CMK (cell line): ENCODE measurements around the gene TNFRSF19.

Experiments
- DNase-seq: peaks from one replicate; pipeline ENCODE4 v3.0.0-alpha.2; 2010; ENCODE audit warnings: low read depth

TNFRSF19 gene

DNA sequence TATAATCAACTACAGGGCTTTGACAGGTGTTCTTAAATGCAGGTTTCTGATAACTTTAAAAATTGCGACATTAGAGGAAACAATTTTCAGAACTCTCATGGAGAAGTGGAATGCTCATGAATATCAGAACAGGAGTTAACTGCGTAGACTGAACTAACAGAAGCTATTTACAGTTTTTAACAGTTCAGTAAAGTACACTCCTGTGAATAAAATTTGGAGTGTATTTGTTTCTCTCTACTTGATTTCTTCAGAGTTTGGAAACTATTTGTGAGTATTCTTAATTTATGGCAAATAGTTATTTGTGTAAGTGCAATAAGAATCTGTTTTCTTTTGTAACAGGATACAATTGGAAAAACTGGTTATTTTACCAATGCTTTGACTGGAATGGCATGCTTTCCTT is 114.4 kb downstream of the TNFRSF19 start:
- no peak for DNase-seq

DNA sequence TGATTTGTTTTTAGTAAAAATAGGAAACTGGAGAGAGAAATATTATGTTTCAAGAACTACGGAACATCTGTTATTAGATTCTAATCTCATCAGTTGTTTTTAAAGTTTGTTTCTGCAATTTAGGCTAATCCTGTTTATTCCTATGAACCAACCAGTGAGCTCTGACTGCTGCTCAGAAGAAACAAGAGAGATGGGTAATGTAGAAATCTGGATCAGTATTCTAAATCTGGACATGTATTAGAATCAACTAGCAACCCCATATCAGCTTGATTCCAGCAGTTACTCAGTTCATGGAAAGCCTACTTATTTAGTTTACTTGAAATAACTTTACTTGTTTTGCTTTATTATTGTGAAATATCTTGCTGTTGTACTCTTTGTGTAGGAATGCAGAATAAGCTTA is 115.2 kb downstream of the TNFRSF19 start:
- DNase-seq: no peak

DNA sequence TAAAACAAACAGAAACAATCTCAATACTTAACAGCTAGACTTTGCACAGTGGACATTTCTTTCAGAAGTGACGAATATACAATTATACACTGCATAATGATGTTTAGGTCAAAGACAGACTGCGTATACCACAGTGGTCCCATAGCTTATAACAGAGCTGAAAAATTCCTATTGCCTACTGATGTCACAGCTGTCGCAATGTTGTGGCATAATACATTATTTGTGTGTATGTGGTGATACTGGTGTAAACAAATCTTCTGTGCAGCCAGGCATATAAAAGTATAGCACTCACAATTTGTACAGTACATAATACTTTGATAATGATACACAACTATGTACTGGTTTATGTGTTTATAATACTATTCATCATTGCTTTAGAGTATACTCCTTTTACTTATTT is 116.7 kb downstream of the TNFRSF19 start:
- DNase-seq: no peak

DNA sequence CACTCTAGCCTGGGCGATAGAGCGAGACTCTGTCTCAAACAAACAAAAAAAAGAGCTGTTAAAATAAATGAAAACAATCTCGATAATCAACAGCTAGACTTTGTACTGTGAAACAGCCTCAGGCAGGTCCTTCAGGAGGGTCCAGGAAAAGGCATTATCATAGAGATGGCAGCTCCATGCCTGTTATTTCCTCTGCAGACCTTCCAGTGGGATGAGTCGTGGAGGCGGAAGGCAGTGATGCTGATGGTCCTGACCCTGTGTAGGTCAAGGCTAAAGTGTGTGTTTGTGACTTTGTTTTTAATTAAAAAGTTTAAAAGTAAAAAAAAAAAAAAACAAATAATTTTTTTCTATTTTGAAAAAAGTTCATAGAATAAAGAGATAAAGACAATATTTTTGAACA is 117.4 kb downstream of the TNFRSF19 start:
- no peak for DNase-seq

DNA sequence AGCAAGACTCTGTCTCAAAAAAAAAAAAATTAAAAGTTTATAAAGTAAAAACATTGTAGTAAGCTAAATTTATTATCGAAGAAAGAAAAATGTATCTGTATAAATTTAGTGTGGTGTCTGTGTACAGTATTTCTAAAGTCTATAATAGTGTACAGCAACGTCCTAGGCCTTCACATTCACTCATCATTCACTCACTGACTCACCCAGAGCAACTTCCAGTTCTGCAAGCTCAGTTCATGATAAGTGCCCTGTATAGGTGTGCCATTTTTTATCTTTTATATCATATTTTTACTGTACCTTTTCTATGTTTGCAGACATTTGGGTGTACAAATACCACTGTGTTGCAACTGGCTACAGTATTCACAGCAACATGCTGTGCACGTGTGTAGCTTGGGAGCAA is 118.1 kb downstream of the TNFRSF19 start:
- DNase-seq: no peak

DNA sequence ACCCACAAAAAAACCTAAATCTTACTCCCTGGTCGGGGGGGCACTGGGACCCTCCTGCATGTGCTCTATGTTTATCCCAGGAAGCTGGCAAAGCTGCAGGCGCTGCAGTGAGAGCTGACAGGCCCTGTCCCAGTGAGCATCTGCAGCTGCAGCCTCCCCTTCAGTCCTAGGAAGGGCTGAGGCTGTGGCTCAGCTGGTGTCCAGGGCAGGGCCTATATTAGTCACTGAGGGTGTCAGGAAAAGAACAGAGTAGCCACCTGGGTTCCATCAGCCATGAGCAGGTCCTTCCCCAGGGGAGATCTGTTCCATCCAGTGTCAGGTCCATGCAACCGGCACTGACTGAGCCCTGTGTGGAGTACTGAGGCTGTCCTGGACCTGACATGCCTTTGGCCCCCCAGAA is 120.5 kb downstream of the TNFRSF19 start:
- no peak for DNase-seq

DNA sequence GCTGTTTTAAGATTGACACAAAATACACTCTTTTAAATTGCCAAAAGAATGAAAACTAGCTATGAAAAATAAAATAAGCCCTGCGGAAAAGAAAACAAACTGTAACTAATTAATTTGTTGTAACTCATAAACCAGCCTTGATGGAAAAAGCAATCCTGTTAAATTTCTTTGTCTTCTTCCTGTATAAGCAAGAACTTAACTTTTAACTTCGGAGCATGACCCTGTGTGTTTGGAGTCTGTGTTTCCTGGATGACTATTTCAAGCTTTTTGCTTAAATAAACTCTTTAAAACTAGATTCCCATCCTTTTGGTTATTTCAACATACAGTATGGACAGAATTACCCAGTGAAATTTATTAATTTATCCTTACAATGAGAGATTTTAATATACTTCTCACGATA is 122.6 kb downstream of the TNFRSF19 start:
- DNase-seq: no peak

DNA sequence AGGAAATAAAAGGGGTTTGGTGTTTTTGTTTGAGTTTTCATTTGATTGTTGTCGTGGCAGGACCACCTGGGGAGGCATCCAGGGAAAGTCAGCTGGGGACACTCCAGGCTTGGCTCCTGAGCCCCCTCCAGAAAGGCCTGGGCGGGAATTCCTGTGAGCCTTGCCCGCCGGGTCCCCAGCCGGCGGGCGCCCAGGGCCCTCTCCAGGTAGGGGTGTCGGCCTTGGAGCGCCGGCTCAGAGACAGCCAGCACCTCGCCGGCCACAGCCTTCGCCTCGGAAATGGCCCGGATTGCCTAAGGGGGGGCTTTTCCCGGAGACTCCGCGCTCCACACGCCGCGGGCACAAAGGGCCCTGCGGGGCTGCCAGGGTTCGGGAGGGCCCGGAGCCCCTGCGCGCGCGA is 125.0 kb downstream of the TNFRSF19 start:
- no peak for DNase-seq

DNA sequence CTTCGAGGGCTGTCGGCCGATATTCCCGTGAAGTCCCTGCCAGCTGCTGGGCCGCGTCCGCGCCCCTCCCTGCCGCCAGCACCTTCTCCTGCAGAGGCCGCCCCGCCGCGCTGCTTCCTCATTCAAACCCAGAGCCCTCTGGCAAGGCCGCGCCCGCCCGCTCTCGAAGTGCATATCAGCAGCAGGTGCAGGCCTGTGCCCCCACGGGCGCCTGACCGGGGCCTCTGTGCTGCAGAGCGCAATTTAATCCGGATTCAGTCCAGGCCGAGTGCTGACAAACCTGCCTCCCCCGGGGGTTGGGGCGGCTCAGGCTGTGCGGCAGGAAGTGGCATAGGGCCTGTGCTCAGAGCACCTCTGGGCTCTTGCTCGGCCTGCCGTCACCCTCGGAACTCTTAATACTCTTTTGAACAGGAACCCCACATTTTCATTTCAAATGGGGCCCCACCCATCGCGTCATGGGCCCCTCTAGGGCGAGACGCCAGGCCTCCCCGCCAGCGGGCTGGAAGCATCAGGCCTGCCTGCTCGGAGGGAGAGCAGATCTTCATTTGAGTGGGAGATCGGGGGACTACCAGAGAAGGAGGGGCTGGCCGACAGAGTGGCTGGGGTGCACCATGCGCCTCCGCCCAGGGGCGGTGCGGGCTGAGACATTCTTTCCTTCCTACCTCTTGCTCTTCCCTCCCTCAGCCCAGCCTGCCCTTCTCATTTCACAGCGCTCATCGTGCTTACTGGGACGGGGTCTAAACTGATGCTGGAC is 125.7 kb downstream of the TNFRSF19 start:
- DNase-seq: no peak

DNA sequence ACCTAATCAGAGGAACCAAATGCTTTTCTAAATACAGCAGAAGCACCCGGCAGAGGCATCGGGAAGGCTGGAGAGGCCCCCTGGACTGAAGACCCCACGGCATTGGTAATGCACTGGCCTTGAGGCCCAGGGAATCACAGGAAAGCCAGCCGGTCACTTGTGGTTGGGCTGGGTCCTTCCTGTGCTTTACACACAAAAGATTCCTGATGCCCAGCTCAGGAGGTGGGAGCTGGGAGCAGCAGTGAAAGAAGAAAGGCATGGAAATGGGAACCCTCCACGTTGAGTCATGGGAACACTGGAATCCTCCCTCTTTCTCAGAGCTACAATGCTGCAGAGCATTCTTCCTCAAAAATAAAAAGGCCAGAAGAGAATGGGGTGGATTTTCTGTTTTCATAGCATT is 126.4 kb downstream of the TNFRSF19 start:
- no peak for DNase-seq

DNA sequence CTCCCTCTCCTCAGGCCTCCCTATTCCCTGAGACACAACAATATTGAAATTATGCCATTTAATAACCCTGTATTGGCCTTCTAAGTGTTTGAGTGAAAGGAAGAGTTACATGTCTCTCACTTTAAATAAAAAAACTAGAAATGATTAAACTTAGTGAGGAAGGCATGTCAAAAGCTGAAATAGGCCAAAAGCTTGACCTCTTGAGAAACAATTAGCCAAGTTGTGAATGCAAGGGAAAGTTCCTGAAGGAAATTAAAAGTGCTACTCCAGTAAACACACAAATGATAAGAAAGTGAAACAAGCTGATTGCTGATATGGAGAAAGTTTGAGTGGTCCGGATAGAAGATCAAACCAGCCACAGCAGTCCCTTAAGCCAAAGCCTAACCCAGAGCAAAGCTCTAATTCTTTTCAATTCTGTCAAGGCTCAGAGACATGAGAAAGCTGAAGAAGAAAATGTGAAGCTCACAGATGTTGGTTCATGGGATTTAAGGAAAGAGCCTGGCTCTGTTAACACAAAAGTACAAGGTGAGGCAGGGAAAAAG is 127.6 kb downstream of the TNFRSF19 start:
- DNase-seq: no peak

DNA sequence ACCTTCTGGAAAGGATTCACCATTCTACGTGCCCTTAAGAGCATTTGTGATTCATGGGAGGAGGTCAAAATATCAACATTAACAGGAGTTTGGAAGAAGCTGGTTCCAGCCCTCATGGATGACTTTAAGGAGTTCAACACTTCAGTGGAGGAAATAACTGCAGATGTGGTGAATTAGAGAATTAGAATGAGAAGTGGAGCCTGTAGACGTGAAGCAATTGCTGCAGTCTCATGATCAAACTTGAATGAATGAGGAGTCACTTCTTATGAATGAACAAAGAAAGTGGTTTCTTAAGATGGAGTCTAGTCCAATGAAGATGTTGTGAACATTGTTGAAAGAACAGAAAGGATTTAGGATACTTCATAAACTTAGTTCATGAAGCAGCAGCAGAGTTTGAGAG is 129.1 kb downstream of the TNFRSF19 start:
- no peak for DNase-seq

DNA sequence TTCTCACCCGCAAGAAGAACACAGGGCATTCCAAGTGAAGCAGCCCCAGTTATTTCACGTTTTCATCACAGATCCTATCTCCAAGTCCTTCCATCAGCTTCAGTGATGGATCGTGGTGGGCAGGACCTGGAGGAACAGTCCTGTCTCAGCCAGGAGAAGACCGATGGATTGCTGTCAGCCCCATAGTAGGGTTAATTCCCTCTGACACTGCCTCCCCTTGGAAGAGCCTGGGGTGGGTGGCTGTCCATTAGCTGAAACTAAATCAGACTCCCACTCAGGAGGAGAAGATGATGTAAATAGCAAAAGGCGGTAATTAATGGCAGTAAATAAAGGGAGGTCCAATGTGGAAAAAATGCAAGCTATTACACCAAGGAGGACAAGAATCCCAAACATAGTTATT is 131.0 kb downstream of the TNFRSF19 start:
- DNase-seq: no peak

DNA sequence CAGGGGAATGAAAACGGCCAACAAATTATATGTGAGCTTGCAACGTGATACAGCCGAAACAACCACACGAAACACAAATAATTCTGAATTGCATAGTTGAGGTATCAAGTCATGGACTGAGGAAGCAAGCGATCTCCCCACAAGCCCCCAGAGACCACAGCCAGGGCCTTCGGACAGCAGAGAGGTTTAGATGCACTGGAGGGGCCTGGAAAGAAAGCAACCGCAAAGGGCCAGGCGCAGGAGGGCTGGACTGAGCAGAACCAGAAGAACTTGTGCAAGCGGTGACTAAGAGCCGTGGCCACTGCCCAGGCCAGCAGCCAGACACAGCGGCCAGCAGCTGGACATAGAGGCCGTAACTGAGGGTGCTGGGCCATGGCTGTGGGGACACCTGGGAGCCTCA is 131.4 kb downstream of the TNFRSF19 start:
- DNase-seq: no peak

DNA sequence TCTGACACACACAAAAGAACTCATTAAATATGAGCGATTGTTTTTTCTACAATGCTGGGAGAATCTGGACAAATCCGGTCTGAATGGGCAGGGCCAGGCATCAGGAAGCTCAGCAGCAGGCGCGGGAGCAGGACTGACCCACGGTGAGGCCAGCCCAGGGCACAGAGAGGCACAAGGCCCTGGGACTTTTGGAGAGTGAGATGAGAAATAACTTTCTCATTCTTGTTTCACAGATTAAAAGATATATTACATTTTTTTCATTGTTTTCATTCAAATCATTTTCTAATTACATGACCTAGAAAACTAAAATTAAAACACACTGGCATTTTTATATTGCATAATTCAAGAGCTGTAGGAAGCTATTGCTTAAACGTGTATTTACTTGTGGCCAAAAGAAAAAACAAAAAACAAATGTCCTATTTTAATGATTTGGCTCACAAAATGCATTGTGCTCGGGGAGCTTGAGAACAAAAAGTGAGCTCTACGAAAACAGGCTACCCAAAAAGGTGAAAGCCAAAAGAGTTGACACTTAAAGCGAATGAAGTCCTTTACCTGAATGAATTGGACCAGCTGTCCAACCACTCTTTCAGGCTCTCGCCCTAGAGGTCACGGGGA is 133.1 kb downstream of the TNFRSF19 start:
- no peak for DNase-seq

DNA sequence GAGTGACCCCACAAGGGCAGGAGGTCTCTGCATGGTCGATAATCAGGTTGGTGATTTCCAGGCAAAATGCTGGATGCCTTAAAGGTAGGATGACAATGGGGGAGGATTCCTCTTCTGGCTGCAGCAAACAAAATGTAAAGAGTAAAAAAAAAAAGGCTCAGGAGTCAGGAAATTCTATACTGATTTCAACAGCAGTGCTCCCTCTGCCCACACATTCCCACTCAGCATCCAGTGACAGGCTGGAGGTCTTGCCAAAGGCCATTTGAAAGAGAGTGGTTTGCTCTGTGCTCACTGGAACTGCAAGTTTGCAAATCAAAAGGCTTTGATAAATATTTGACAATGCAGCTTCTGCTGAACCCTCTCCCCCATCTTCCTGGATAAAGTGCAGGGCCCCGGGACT is 135.4 kb downstream of the TNFRSF19 start:
- DNase-seq: no peak

DNA sequence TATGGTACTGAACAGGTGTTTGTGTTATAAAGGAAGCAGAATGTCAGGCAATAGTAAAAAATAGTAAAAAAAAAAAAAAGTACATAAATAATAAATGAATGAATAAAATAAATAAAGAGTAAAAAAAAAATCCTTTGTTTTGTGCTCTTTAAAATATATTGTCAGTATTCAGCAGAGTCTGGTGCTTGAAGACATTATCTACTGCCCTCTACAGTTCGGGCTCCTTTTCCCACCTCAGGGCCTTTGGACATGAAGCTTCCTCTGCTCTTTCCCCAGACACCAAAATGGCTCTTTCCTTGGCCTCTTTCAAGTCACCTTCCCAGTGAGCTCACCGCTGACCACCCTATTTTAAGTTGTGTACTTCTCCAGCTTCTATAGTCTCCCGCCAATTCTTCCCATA is 137.5 kb downstream of the TNFRSF19 start:
- DNase-seq: no peak

DNA sequence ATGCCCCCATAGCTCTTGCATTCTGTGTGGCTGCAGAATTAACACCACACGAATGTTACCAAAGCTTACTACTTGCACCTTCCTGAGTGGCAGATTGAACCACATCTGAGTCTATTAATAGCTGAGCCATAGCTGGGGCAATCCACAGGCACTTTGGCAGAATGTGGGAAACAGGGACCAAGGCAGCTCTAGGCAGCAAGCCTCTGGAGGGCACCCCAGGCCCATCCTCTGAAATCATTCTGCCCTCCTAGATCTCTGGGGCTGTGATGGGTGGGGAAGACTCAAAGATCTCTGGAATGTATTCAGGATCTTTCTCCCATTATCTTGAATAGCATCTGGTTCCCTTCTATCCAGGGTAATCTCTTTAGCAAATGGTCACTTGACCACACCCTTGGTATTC is 139.3 kb downstream of the TNFRSF19 start:
- no peak for DNase-seq

DNA sequence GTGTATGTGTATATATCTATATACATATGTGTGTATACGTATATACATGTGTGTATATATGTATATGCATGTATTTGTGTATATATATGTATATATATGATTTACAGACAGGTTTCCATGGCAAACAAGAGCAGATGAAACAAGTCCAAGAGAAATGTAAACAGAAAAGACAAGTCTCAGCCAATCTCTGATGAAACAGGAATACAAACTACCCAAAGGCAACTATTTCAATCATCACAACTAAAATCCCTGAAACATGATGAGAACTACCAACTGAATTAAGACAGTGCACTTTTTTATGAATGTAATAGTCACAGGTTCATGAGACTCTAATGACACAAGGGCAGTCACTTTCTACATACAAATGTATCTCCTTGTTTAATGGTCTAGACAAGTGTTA is 140.2 kb downstream of the TNFRSF19 start:
- DNase-seq: no peak

DNA sequence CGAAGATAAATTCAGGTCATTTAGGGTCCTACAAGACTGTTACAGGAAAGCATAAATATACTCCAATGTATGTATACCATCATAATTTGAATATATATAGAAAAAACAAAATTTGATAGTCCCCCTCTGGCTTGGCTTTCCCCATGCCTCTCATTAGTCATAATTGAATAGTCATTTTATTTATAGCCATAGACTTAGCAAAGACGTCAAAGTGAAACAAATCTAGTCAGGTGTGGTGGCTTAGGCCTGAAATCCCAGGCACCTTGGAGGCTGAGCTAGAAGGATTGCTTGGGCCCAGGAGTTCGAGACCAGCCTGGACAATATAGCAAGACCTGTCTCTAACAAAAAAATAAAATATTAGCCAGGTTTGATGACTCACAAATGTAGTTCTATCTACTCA is 141.1 kb downstream of the TNFRSF19 start:
- no peak for DNase-seq

DNA sequence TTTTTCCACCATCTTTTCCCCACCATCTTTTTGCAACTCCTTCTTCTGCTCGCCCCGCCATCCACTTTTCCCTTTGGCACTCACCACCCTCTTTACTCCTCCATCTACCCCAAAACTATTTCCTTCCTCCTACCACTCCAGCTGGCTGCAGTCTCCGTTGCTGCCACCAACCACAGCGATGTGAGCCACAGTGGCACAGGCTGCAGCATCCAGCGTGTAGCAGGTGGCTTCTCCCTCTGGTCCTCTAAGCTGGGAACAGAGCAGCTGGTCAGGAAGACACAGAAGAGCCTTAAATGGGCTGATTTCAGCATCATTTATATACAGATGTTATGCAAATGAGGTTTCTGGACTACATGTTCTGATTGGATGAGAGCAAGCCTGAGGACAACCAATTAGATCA is 144.5 kb downstream of the TNFRSF19 start:
- no peak for DNase-seq

DNA sequence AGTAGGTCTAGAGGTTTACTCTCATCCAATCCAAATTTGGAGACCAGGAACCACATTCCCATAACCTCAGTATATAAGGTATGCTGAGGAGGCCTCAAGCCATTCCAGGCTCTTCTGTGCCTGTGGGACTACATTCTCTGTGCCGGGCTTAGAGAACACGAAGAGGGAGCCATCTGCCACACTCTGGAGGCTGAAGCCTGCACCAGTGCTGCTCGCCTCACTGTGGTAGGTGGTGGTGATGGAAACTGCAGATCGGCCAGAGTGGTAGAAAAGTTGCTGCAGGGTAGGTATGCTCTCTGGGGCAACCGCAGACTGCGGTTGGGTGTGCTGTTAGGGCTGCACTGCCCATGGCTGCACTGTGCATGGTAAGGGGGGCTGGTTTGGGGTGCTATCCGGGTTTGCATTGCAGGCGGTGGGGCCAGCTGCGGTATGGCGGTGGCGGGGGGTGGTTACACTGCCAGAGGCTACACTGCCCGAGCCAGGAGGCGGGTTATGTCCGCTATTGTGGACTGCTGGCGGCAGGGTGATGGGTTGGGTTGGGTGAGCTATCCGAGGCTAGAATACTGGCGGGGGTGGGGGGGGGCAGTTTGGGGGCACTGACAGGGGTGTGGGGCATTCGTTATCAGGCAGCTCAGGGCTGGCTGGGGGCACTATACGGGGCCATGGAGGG is 145.0 kb downstream of the TNFRSF19 start:
- no peak for DNase-seq

DNA sequence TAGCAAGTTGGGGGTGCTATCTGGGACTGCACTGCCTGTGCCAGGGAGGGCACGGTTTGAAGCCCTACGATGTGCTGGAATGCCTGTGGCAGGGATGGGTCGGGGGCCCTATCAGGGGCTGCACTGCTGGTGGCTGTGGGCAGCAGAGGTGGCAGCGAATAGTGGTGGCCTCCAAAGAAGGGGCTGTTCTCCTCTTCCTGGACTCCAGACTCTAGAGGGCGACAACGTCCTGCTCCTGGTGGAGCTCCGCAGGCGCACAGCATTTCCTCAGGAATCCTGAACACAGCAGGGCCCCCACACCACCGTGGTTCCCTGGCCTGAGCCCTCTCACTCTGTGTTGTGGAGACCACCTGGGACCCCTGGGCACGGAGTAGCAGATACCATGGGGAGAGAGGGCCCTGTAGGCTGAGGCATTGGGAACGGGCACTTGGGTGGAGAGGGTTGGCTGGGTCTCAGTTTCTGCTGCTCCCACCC is 145.6 kb downstream of the TNFRSF19 start:
- no peak for DNase-seq
